K562 (cell line): ENCODE data around the gene CTDNEP1. TPM values are rescaled to one million over a fixed set of nuclear protein-coding genes. Genes with fewer than 3 reads are reported as not detected.

Source experiments
- AFF1 ChIP-seq, 2 experiments: fragments of 450-650 bp; IDR thresholded peaks; 2 replicates each; pipeline ENCODE4 v1.6.1; 2018; ENCODE audit warnings: mild to moderate bottlenecking in 2 of 2, low read depth in 1 of 2; ENCODE audit not compliant: partially characterized antibody in 2 of 2
- ATF1 ChIP-seq, 2 experiments: fragments of 450-650 bp in 1 of 2; IDR thresholded peaks; 2 replicates each; pipeline ENCODE4 v1.6.1; 2016; ENCODE audit warnings: missing compliant biosample characterization in 1 of 2, missing genetic modification characterization in 1 of 2
- CREB3L1 ChIP-seq: fragments of 450-650 bp; IDR thresholded peaks from 2 replicates; pipeline ENCODE4 v1.6.1; 2014; ENCODE audit warnings: low read depth, mild to moderate bottlenecking, moderate library complexity, borderline replicate concordance
- CREBBP ChIP-seq: IDR thresholded peaks from one replicate; pipeline ENCODE4 v1.6.1; 2012; ENCODE audit warnings: low read depth, mild to moderate bottlenecking, control low read depth, inconsistent platforms, low read length
- ELF2 ChIP-seq: fragments of 250-450 bp; sonication (Bioruptor Pico); IDR thresholded peaks from 2 replicates; pipeline ENCODE4 v1.5.0; 2021; ENCODE audit warnings: mild to moderate bottlenecking
- EP400 ChIP-seq: fragments of 450-650 bp; IDR thresholded peaks from 2 replicates; pipeline ENCODE4 v1.6.1; 2017; ENCODE audit warnings: antibody characterized with exemption, mild to moderate bottlenecking, moderate library complexity
- GABPB1 ChIP-seq: sonication (generic); formaldehyde crosslinking; IDR thresholded peaks from 2 replicates; pipeline ENCODE4 v1.8.0; 2022; ENCODE audit warnings: mild to moderate bottlenecking, missing genetic modification reagents
- HOXB6 ChIP-seq: fragments of 250-450 bp; sonication (Bioruptor Pico); IDR thresholded peaks from 2 replicates; pipeline ENCODE4 v1.5.1; 2022; ENCODE audit warnings: mild to moderate bottlenecking, borderline replicate concordance
- KDM1A ChIP-seq, 2 experiments: fragments of 450-650 bp; IDR thresholded peaks; 2 replicates each; pipeline ENCODE4 v1.6.1; 2016; ENCODE audit warnings: mild to moderate bottlenecking in 2 of 2
- MAZ ChIP-seq, 2 experiments: fragments of 450-650 bp in 1 of 2; sonication (generic) in 1 of 2; formaldehyde crosslinking; IDR thresholded peaks in 1 of 2; conservative IDR thresholded peaks in 1 of 2; 2 replicates each; pipeline versions ENCODE4 v1.4.0 to v1.5.0; 2020; ENCODE audit warnings: mild to moderate bottlenecking in 1 of 2, missing genetic modification reagents in 1 of 2
- PML ChIP-seq: IDR thresholded peaks from 2 replicates; pipeline ENCODE4 v1.6.1; 2012; ENCODE audit warnings: low read length, inconsistent platforms
- SMAD3 ChIP-seq: fragments of 450-650 bp; formaldehyde crosslinking; conservative IDR thresholded peaks from 2 replicates; pipeline ENCODE4 v1.4.0; 2020; ENCODE audit warnings: mild to moderate bottlenecking
- TAF9B ChIP-seq: fragments of 450-650 bp; IDR thresholded peaks from 2 replicates; pipeline ENCODE4 v1.6.1; 2018; ENCODE audit warnings: mild to moderate bottlenecking; ENCODE audit not compliant: partially characterized antibody
- TAL1 ChIP-seq: fragments of 450-650 bp; IDR thresholded peaks from 2 replicates; pipeline ENCODE4 v1.6.1; 2016; ENCODE audit warnings: mild to moderate bottlenecking
- ZBED1 ChIP-seq: IDR thresholded peaks from 2 replicates; pipeline ENCODE4 v1.6.1; 2014
- ZBTB11 ChIP-seq, 3 experiments: fragments of 200-800 bp in 1 of 3; fragments of 250-450 bp in 1 of 3; fragments of 450-650 bp in 1 of 3; sonication (Bioruptor Pico) in 1 of 3; sonication (Bioruptor generic) in 1 of 3; formaldehyde crosslinking in 1 of 3; IDR thresholded peaks; 2 replicates each; pipeline versions ENCODE4 v1.6.1 to v1.8.0; 2016 to 2022; ENCODE audit warnings: mild to moderate bottlenecking in 2 of 3, missing genetic modification characterization in 2 of 3, missing compliant biosample characterization in 1 of 3, moderate library complexity in 1 of 3
- ZNF766 ChIP-seq: fragments of 200-800 bp; sonication (Bioruptor generic); conservative IDR thresholded peaks from 2 replicates; pipeline ENCODE4 v1.6.1; 2016; ENCODE audit warnings: missing genetic modification characterization, missing compliant biosample characterization
- polyA plus RNA-seq, 8 experiments: library from polyadenylated mRNA; depleted of rRNA in 4 of 8; stranded (reverse) in 5 of 8; unstranded in 3 of 8; fragments of >200 nt; fragmentation: Nextera tagmentation in 2 of 8; fragmentation: Illumina TruSeq in 1 of 8; extraction: Ambion mirVana in 2 of 8; extraction: Trizol in 1 of 8; gene quantifications; 2 replicates each; pipeline versions ENCODE4 v1.2.1 to v1.2.3, GENCODE V29; 2011 to 2014; ENCODE audit warnings: inconsistent platforms in 1 of 8, missing spikeins in 1 of 8
- total RNA-seq, 7 experiments: library from RNA; depleted of rRNA in 6 of 7; stranded (reverse); fragments of >200 nt in 6 of 7; fragmentation: Illumina TruSeq in 2 of 7; extraction: Trizol in 2 of 7; gene quantifications; 2 replicates each; pipeline versions ENCODE4 v1.2.1 to v1.2.3, GENCODE V29; 2011 to 2021; ENCODE audit warnings: low replicate concordance in 1 of 7

Gene CTDNEP1
- total and polyA plus RNA-seq, 9 of the 15 experiments (the other 6 are each of a cell fraction or from before 2014, with no cell fraction given) = 10.7 to 150 (median 28.5) TPM

DNA sequence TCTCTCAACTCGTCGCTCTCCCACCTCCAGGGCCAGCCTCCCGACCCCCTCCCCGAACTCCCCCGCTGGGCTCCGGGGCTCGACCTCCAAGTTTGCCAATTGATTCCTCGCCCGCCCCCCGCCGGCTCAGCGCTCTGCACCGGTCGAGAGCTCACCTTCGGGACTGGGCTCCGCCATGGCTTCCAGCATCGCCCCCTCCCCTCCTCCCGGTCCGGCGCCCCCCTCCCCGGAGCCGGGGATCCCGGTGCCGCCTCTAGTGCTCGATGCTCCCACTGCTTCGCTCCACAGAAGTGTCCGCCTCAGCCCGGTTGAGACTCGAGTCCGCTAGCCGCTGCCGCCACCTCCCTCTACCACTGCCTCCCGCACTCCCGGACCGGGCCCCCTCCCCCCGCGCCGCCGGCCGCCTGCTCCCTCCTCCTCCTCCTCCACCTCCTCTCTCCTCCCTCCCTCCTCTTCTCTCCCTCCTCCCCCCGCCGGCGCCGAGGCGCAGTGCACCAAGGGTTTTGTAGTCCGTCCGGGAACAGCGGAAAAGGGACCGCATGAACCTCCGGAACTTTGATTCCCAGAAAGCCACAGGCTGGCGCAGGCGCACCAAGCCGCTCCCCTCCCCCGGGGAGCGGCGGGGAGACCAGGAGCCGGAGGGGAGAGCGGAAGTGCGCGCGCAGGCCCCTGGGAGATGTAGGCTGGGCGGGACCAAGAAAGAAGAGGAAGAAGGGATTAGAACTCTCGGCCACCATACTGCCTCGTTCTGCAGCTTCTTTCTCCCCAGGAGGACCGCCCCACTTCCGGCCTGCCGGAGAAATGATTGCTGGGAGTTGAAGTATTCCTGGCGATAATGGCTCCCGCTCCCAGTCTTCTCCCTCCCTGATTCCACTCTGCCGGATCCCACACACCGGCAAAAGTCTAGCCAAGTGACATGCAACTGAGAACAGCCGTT is 12.2 kb downstream of the CTDNEP1 start, which contains the start of gene PHF23 (continued):
- TF ChIP-seq ZBTB11 (CRISPR knock-in tag; IDR thresholded peaks at IDR 0.05) (peak in 1 of 3 experiments; percentile 94; a peak in 2 of 6 replicates), TAL1 (no peak), GABPB1 (CRISPR knock-in tag) (peak; percentile 97), HOXB6 (CRISPR knock-in tag) (no peak), PML (0 out of 2 replicates have a peak, but pooled peaks have one; percentile 39), ZBED1 (0 out of 2 replicates have a peak, but pooled peaks have one; percentile 5), SMAD3 (CRISPR knock-in tag) (0 out of 2 replicates have a peak, but pooled peaks have one; percentile 10), CREB3L1 (peak; percentile 93), AFF1 (IDR thresholded peaks at IDR 0.05; ENCODE audit: low read depth in 1 of 2, partially characterized antibody in 2 of 2) (peak in 1 of 2 experiments; percentile 97), ELF2 (CRISPR knock-in tag) (peak; percentile 67; the same call in 1 of the 2 replicates), ATF1 (CRISPR knock-in tag; IDR thresholded peaks at IDR 0.05) (no peak), ATF1 (tag; IDR thresholded peaks at IDR 0.05) (peak; percentile 42; the same call in 1 of the 2 replicates), KDM1A (IDR thresholded peaks at IDR 0.05) (peak in 1 of 2 experiments; percentile 65; a peak in 2 of 4 replicates), MAZ (CRISPR knock-in tag; conservative IDR thresholded peaks at IDR 0.05 in 1 of 2, IDR thresholded peaks at IDR 0.05 in 1 of 2) (peak; percentile 93 to 100), CREBBP (no peak), ZNF766 (peak; percentile 74), TAF9B (peak; percentile 25), EP400 (peak; percentile 59)
